ENCODE measurements around the gene DNAJA2. TPM values are rescaled to one million over a fixed set of nuclear protein-coding genes. Genes with fewer than 3 reads are reported as not detected.

DNAJA2 gene
- total and polyA plus RNA-seq, 9 of the 15 experiments (the other 6 are each of a cell fraction or from before 2014, with no cell fraction given): 24.1 to 75.9 (median 50.7) TPM

DNA sequence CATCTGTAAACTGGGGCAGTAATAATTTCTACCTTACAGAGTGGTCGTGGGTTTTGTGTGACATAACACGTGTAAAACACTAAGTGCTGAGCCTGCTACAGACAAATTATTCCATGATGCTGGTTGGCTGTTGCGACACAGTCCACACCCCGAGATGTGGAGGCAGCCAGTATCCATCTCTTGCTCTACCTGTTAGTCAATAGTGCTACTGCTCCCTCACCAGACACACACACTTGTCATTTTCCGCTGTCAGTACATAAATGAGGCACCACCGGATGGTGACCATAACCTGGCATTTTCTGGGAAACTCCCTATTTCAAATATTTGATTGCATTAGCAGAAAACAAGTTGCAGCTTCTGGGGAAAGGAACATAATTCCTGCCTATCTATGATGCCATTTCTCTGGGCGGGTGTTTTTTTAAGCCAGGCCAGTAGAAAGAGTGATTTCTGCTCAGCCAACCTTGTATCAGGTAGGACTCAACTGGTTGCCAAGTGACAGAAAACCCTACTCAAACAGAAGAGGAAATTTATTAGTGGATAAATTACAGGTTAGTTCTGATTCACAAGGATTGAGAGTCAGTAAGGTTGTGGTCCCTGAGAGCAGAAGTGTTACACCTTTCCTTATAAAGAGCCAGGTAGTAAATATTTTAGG, 24.1 kb downstream of the DNAJA2 start:
- ChIA-PET CTCF (ENCODE audit: low intra/inter-chr PET ratio) (interaction anchor here (2.1 kb wide), 1 partner anchor 213 kb away, joined by 7 read pairs; no protein-coding TSS in a partner anchor), POLR2A (interaction anchor here (0.5 kb wide), 1 partner anchor 14 kb away, joined by 4 read pairs; no protein-coding TSS in a partner anchor)
- Histone ChIP-seq H3K36me3 (ENCODE audit: control insufficient read depth, insufficient read depth, low read length) (no peaks in the 10 kb centered on the region; the same call in 2 of the 3 replicates), H3K9me1 (ENCODE audit: control insufficient read depth, insufficient read depth, low read length) (no peaks in the 10 kb centered on the region), H3K9ac (ENCODE audit: insufficient read depth in 1 of 2, low read depth in 2 of 2, low read length in 2 of 2) (no peak overlapping the region), H3K4me3 (no peak overlapping the region), H4K20me1 (replicated peaks; ENCODE audit: control insufficient read depth, insufficient read depth, low read length) (no peaks in the 10 kb centered on the region), H3K4me1 (replicated peaks in 1 of 2; ENCODE audit: control insufficient read depth in 2 of 2, insufficient read depth in 2 of 2, low read length in 2 of 2) (no peaks in the 10 kb centered on the region), H2AFZ (ENCODE audit: low read depth, low read length) (no peak overlapping the region), H3K9me3 (replicated peaks; ENCODE audit: control insufficient read depth, insufficient read depth, low read depth, low read length) (no peaks in the 10 kb centered on the region), H3K4me2 (ENCODE audit: insufficient read depth, low read length) (no peak overlapping the region), H3K27me3 (ENCODE audit: control insufficient read depth in 2 of 2, insufficient read depth in 2 of 2, low read length in 2 of 2) (no peaks in the 10 kb centered on the region; a peak in 1 of 5 replicates), H3K27ac (ENCODE audit: extremely low read depth, low read depth, low read length) (no peak overlapping the region), H3K79me2 (ENCODE audit: control insufficient read depth, insufficient read depth, low read length) (no peaks in the 10 kb centered on the region)
- BruUV-seq (replicated peaks): no TSS peak
- intact Hi-C loops (cut with micrococcal nuclease) (loop anchor here (5.0 kb wide), 1 partner anchor 1213 kb away; no protein-coding TSS in a partner anchor), in situ Hi-C loops (cut with MboI) (loop anchor here (5.0 to 10.0 kb wide), 2 partner anchors 73 to 1215 kb away; no protein-coding TSS in a partner anchor)
- FAIRE-seq (no peak), ATAC-seq (no peak), DNase-seq (ENCODE audit: extremely low read depth in 1 of 4, low spot score in 3 of 4) (no peak)
- WGBS (ENCODE audit: insufficient coverage, low coverage, missing lambda C conversion rate): 18% methylated on average over 7 of the region's 7 CpGs
- TF ChIP-seq BDP1 (IDR thresholded peaks at IDR 0.05; ENCODE audit: insufficient read depth, insufficient read length): no peak
- TF ChIP-seq CEBPB (tag; IDR thresholded peaks at IDR 0.05): peak; percentile 39

DNA sequence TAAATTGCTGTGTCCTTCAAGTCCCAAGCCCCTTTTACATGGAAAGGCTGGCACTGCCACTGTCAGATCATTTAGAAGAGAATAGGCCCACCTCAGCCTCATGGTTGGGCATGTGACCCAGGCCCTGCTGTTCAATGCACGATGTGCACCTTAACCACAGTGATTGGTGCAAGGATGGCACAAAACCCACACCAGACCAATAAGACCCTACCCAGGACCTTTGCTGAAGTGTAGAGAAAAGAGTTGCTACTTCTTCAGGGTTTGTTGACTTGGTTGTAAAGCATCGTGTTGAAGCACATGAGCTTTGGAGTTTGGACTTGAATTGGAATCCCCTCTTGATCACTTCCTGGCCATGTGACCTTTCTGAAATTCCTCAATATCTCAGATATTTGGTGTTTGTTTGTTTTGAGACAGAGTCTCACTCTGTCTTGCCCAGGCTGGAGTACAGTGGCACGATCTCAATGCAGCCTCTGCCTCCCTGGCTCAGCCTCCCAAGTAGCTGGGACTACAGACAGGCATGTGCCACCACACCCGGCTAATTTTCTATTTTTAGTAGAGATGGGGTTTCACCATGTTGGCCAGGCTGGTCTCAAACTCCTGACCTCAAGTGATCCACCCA, 24.8 kb downstream of the DNAJA2 start:
- H3K9me3 ChIP-seq (replicated peaks; ENCODE audit: control insufficient read depth, insufficient read depth, low read depth, low read length): no peaks in the 10 kb centered on the region
- POLR2A ChIA-PET: interaction anchor here (0.5 to 0.9 kb wide), 2 partner anchors 15 to 118 kb away, joined by 3 to 4 read pairs; partner anchors contain the start of gene C16orf87
- no peaks in the 10 kb centered on the region for H3K36me3 ChIP-seq (ENCODE audit: control insufficient read depth, insufficient read depth, low read length)
- H4K20me1 ChIP-seq (replicated peaks; ENCODE audit: control insufficient read depth, insufficient read depth, low read length): no peaks in the 10 kb centered on the region
- no peaks in the 10 kb centered on the region for H3K9me1 ChIP-seq (ENCODE audit: control insufficient read depth, insufficient read depth, low read length)
- DNase-seq (ENCODE audit: extremely low read depth in 1 of 4, low spot score in 3 of 4) (no peak), FAIRE-seq (no peak), ATAC-seq (no peak)
- H3K4me3 ChIP-seq: no peak overlapping the region
- intact Hi-C loops (cut with micrococcal nuclease): loop anchor here (5.0 kb wide), 1 partner anchor 1214 kb away; no protein-coding TSS in a partner anchor
- CTCF ChIA-PET (ENCODE audit: low intra/inter-chr PET ratio): interaction anchor here (0.7 to 2.1 kb wide), 4 partner anchors 11 to 213 kb away, joined by 4 to 13 read pairs (median 6); no protein-coding TSS in a partner anchor
- H2AFZ ChIP-seq (ENCODE audit: low read depth, low read length): no peak overlapping the region
- no peak overlapping the region for H3K9ac ChIP-seq (ENCODE audit: insufficient read depth in 1 of 2, low read depth in 2 of 2, low read length in 2 of 2)
- no peaks in the 10 kb centered on the region; a peak in 1 of 5 replicates for H3K4me1 ChIP-seq (replicated peaks in 1 of 2; ENCODE audit: control insufficient read depth in 2 of 2, insufficient read depth in 2 of 2, low read length in 2 of 2)
- WGBS (ENCODE audit: insufficient coverage, low coverage, missing lambda C conversion rate): 7% methylated on average over 4 of the region's 4 CpGs
- BruUV-seq (replicated peaks): no TSS peak
- no peaks in the 10 kb centered on the region for H3K79me2 ChIP-seq (ENCODE audit: control insufficient read depth, insufficient read depth, low read length)
- H3K4me2 ChIP-seq (ENCODE audit: insufficient read depth, low read length): no peak overlapping the region
- no peaks in the 10 kb centered on the region; a peak in 1 of 5 replicates for H3K27me3 ChIP-seq (ENCODE audit: control insufficient read depth in 2 of 2, insufficient read depth in 2 of 2, low read length in 2 of 2)
- no peak overlapping the region for H3K27ac ChIP-seq (ENCODE audit: extremely low read depth, low read depth, low read length)
- in situ Hi-C loops (cut with MboI): loop anchor here (5.0 to 10.0 kb wide), 2 partner anchors 74 to 1216 kb away; no protein-coding TSS in a partner anchor
- TF ChIP-seq, protein P1, sequence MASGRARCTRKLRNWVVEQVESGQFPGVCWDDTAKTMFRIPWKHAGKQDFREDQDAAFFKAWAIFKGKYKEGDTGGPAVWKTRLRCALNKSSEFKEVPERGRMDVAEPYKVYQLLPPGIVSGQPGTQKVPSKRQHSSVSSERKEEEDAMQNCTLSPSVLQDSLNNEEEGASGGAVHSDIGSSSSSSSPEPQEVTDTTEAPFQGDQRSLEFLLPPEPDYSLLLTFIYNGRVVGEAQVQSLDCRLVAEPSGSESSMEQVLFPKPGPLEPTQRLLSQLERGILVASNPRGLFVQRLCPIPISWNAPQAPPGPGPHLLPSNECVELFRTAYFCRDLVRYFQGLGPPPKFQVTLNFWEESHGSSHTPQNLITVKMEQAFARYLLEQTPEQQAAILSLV (tag; IDR thresholded peaks at IDR 0.05): no peak
- TF ChIP-seq POLR3G (IDR thresholded peaks at IDR 0.05; ENCODE audit: extremely low read depth, insufficient read length, insufficient replicate concordance) (no peak), ZNF780A (CRISPR knock-in tag; IDR thresholded peaks at IDR 0.05) (no peak), ZBTB1 (CRISPR knock-in tag; IDR thresholded peaks at IDR 0.05; ENCODE audit: borderline replicate concordance, low read depth) (no peak)
- TF ChIP-seq, protein P2, sequence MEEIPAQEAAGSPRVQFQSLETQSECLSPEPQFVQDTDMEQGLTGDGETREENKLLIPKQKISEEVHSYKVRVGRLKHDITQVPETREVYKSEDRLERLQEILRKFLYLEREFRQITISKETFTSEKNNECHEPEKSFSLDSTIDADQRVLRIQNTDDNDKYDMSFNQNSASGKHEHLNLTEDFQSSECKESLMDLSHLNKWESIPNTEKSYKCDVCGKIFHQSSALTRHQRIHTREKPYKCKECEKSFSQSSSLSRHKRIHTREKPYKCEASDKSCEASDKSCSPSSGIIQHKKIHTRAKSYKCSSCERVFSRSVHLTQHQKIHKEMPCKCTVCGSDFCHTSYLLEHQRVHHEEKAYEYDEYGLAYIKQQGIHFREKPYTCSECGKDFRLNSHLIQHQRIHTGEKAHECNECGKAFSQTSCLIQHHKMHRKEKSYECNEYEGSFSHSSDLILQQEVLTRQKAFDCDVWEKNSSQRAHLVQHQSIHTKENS (CRISPR knock-in tag; IDR thresholded peaks at IDR 0.05): no peak
- TF ChIP-seq, protein P3, sequence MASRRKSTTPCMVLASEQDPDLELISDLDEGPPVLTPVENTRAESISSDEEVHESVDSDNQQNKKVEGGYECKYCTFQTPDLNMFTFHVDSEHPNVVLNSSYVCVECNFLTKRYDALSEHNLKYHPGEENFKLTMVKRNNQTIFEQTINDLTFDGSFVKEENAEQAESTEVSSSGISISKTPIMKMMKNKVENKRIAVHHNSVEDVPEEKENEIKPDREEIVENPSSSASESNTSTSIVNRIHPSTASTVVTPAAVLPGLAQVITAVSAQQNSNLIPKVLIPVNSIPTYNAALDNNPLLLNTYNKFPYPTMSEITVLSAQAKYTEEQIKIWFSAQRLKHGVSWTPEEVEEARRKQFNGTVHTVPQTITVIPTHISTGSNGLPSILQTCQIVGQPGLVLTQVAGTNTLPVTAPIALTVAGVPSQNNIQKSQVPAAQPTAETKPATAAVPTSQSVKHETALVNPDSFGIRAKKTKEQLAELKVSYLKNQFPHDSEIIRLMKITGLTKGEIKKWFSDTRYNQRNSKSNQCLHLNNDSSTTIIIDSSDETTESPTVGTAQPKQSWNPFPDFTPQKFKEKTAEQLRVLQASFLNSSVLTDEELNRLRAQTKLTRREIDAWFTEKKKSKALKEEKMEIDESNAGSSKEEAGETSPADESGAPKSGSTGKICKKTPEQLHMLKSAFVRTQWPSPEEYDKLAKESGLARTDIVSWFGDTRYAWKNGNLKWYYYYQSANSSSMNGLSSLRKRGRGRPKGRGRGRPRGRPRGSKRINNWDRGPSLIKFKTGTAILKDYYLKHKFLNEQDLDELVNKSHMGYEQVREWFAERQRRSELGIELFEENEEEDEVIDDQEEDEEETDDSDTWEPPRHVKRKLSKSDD (conservative IDR thresholded peaks at IDR 0.05; ENCODE audit: low read length): no peak
